ENCODE measurements around the gene HTR3D.
"Not testable (repeated sequence)": the region's sequence is repeated elsewhere in the genome, so short reads cannot be mapped to it uniquely, and the experiment has no call there.

Gene HTR3D

GRCh38 chr3:184052767-184053166 lies 21.2 kb downstream of the HTR3D start, which contains the start of gene HTR3C:
Gene HTR3C (plus strand): TSS chr3:184053047. CDS start chr3:184053081, 34 bp downstream.
- no peak for DNase-seq (ENCODE audit: low read depth, low spot score)
- no peak within 1 kb of the TSS for H3K9ac ChIP-seq (ENCODE audit: insufficient read length)
- TF ChIP-seq EZH2 (IDR thresholded peaks at IDR 0.05) (no peak), POLR2AphosphoS5 (IDR thresholded peaks at IDR 0.05; ENCODE audit: borderline replicate concordance, low read depth, low read length) (no peak), FOXP2 (optimal IDR thresholded peaks at IDR 0.05; ENCODE audit: control extremely low read depth, extremely low read length, insufficient read depth) (no peak)
- H3K36me3 ChIP-seq (ENCODE audit: insufficient read depth, low read length), result no peaks in the 10 kb centered on the region
- no peak within 1 kb of the TSS for H3K4me3 ChIP-seq
- no peak within 1 kb of the TSS for H3K27ac ChIP-seq
- no peaks in the 10 kb centered on the region for H3K9me3 ChIP-seq (ENCODE audit: low read depth, low read length)

GRCh38 chr3:184058029-184058428 lies 26.5 kb downstream of the HTR3D start:
- no peak for DNase-seq (ENCODE audit: low read depth, low spot score)
- H3K27ac ChIP-seq, result no peak overlapping the region
- H3K4me3 ChIP-seq, result no peak overlapping the region
- no peak for TF ChIP-seq FOXP2 (optimal IDR thresholded peaks at IDR 0.05; ENCODE audit: control extremely low read depth, extremely low read length, insufficient read depth)
- no peak for TF ChIP-seq POLR2AphosphoS5 (IDR thresholded peaks at IDR 0.05; ENCODE audit: borderline replicate concordance, low read depth, low read length)
- no peak for TF ChIP-seq EZH2 (IDR thresholded peaks at IDR 0.05)
- H3K9ac ChIP-seq (ENCODE audit: insufficient read length), result no peak overlapping the region
- H3K9me3 ChIP-seq (ENCODE audit: low read depth, low read length), result no peaks in the 10 kb centered on the region
- no peaks in the 10 kb centered on the region for H3K36me3 ChIP-seq (ENCODE audit: insufficient read depth, low read length)

GRCh38 chr3:184059424-184059823 lies 27.9 kb downstream of the HTR3D start:
- no peaks in the 10 kb centered on the region for H3K9me3 ChIP-seq (ENCODE audit: low read depth, low read length)
- no peak overlapping the region for H3K27ac ChIP-seq
- TF ChIP-seq POLR2AphosphoS5 (IDR thresholded peaks at IDR 0.05; ENCODE audit: borderline replicate concordance, low read depth, low read length) (no peak), EZH2 (IDR thresholded peaks at IDR 0.05) (no peak), FOXP2 (optimal IDR thresholded peaks at IDR 0.05; ENCODE audit: control extremely low read depth, extremely low read length, insufficient read depth) (no peak)
- no peaks in the 10 kb centered on the region for H3K36me3 ChIP-seq (ENCODE audit: insufficient read depth, low read length)
- H3K9ac ChIP-seq (ENCODE audit: insufficient read length), result no peak overlapping the region
- no peak overlapping the region for H3K4me3 ChIP-seq
- no peak for DNase-seq (ENCODE audit: low read depth, low spot score)

GRCh38 chr3:184062637-184063036 lies 31.1 kb downstream of the HTR3D start:
- TF ChIP-seq EZH2 (IDR thresholded peaks at IDR 0.05), result no peak
- no peak for TF ChIP-seq FOXP2 (optimal IDR thresholded peaks at IDR 0.05; ENCODE audit: control extremely low read depth, extremely low read length, insufficient read depth)
- TF ChIP-seq POLR2AphosphoS5 (IDR thresholded peaks at IDR 0.05; ENCODE audit: borderline replicate concordance, low read depth, low read length), result no peak
- Histone ChIP-seq H3K9ac (ENCODE audit: insufficient read length) (no peak overlapping the region), H3K9me3 (ENCODE audit: low read depth, low read length) (no peaks in the 10 kb centered on the region), H3K4me3 (no peak overlapping the region), H3K27ac (no peak overlapping the region), H3K36me3 (ENCODE audit: insufficient read depth, low read length) (no peaks in the 10 kb centered on the region)
- DNase-seq (ENCODE audit: low read depth, low spot score), result no peak

GRCh38 chr3:184066211-184066610 lies 34.7 kb downstream of the HTR3D start:
- Histone ChIP-seq H3K4me3 (no peak overlapping the region), H3K36me3 (ENCODE audit: insufficient read depth, low read length) (no peaks in the 10 kb centered on the region), H3K27ac (no peak overlapping the region), H3K9ac (ENCODE audit: insufficient read length) (no peak overlapping the region), H3K9me3 (ENCODE audit: low read depth, low read length) (no peaks in the 10 kb centered on the region)
- DNase-seq (ENCODE audit: low read depth, low spot score), result no peak
- TF ChIP-seq POLR2AphosphoS5 (IDR thresholded peaks at IDR 0.05; ENCODE audit: borderline replicate concordance, low read depth, low read length) (no peak), FOXP2 (optimal IDR thresholded peaks at IDR 0.05; ENCODE audit: control extremely low read depth, extremely low read length, insufficient read depth) (no peak), EZH2 (IDR thresholded peaks at IDR 0.05) (no peak)

- no peak overlapping the region for H3K27ac ChIP-seq
- H3K9ac ChIP-seq (ENCODE audit: insufficient read length), result no peak overlapping the region
- H3K4me3 ChIP-seq, result no peak overlapping the region
- no peak for TF ChIP-seq FOXP2 (optimal IDR thresholded peaks at IDR 0.05; ENCODE audit: control extremely low read depth, extremely low read length, insufficient read depth)
- TF ChIP-seq EZH2 (IDR thresholded peaks at IDR 0.05), result no peak
- no peak for TF ChIP-seq POLR2AphosphoS5 (IDR thresholded peaks at IDR 0.05; ENCODE audit: borderline replicate concordance, low read depth, low read length)
- no peaks in the 10 kb centered on the region for H3K36me3 ChIP-seq (ENCODE audit: insufficient read depth, low read length)
- no peak for DNase-seq (ENCODE audit: low read depth, low spot score)
- no peaks in the 10 kb centered on the region for H3K9me3 ChIP-seq (ENCODE audit: low read depth, low read length)
Observed at GRCh38 chr3:184067573-184068055, 36.1 kb downstream of the HTR3D start.

- H3K9ac ChIP-seq (ENCODE audit: insufficient read length), result no peak overlapping the region
Observed at GRCh38 chr3:184068344-184068743, 36.8 kb downstream of the HTR3D start.

GRCh38 chr3:184071142-184071541 lies 39.6 kb downstream of the HTR3D start:
- H3K9me3 ChIP-seq (ENCODE audit: low read depth, low read length); H3K27ac ChIP-seq; H3K4me3 ChIP-seq; H3K36me3 ChIP-seq (ENCODE audit: insufficient read depth, low read length); H3K9ac ChIP-seq (ENCODE audit: insufficient read length); DNase-seq (ENCODE audit: low read depth, low spot score): not testable (repeated sequence)

More at GRCh38 chr3:184068344-184068743, 36.8 kb downstream of the HTR3D start:
- no peak for DNase-seq (ENCODE audit: low read depth, low spot score)
- H3K4me3 ChIP-seq, result no peak overlapping the region
- no peak overlapping the region for H3K27ac ChIP-seq
- H3K36me3 ChIP-seq (ENCODE audit: insufficient read depth, low read length), result no peaks in the 10 kb centered on the region
- H3K9me3 ChIP-seq (ENCODE audit: low read depth, low read length), result no peaks in the 10 kb centered on the region
- TF ChIP-seq FOXP2 (optimal IDR thresholded peaks at IDR 0.05; ENCODE audit: control extremely low read depth, extremely low read length, insufficient read depth) (no peak), POLR2AphosphoS5 (IDR thresholded peaks at IDR 0.05; ENCODE audit: borderline replicate concordance, low read depth, low read length) (no peak), EZH2 (IDR thresholded peaks at IDR 0.05) (no peak)

GRCh38 chr3:184073621-184074020 lies 42.1 kb downstream of the HTR3D start:
- Histone ChIP-seq H3K36me3 (ENCODE audit: insufficient read depth, low read length) (no peaks in the 10 kb centered on the region), H3K27ac (no peak overlapping the region), H3K9ac (ENCODE audit: insufficient read length) (no peak overlapping the region), H3K9me3 (ENCODE audit: low read depth, low read length) (no peaks in the 10 kb centered on the region), H3K4me3 (no peak overlapping the region)
- DNase-seq (ENCODE audit: low read depth, low spot score), result no peak
- TF ChIP-seq EZH2 (IDR thresholded peaks at IDR 0.05) (no peak), POLR2AphosphoS5 (IDR thresholded peaks at IDR 0.05; ENCODE audit: borderline replicate concordance, low read depth, low read length) (no peak), FOXP2 (optimal IDR thresholded peaks at IDR 0.05; ENCODE audit: control extremely low read depth, extremely low read length, insufficient read depth) (no peak)

All from SK-N-MC (cell line).